Activated CD4-positive, alpha-beta memory T cell treated with anti-CD3 and anti-CD28 coated beads for 36 hours (primary cell): Measurements from ENCODE around the gene PCBD2. TPM values are rescaled to one million over a fixed set of nuclear protein-coding genes. Genes with fewer than 3 reads are reported as not detected.
A peak's percentile ranks its signal among the peaks of the same experiment; 100 is the strongest.
"Not testable (repeated sequence)": the region's sequence is repeated elsewhere in the genome, so short reads cannot be mapped to it uniquely, and the experiment has no call there.

Experiments used
- CTCF ChIA-PET: fragments of 350-600 bp; sonication (Branson Sonifier 250); formaldehyde crosslinking; loops from one replicate; lab custom pipeline; 2021; ENCODE audit warnings: antibody characterized with exemption, inconsistent platforms; lab: Charles Lee
- POLR2A ChIA-PET: fragments of 350-600 bp; sonication (Branson Sonifier 250); formaldehyde crosslinking; loops from one replicate; lab custom pipeline; 2021; ENCODE audit warnings: antibody characterized with exemption; lab: Charles Lee
- DNase-seq: peaks from one replicate; pipeline ENCODE4 v3.0.0-alpha.2; 2020
- H3K27ac Mint-ChIP-seq: one replicate; pipeline ENCODE4 v1.8.0; 2021; ENCODE audit warnings: mixed read lengths
- H3K27me3 Mint-ChIP-seq: one replicate; pipeline ENCODE4 v1.8.0; 2021; ENCODE audit warnings: mixed read lengths
- H3K36me3 Mint-ChIP-seq: one replicate; pipeline ENCODE4 v1.8.0; 2021; ENCODE audit warnings: mixed read lengths
- H3K4me1 Mint-ChIP-seq: one replicate; pipeline ENCODE4 v1.8.0; 2021; ENCODE audit warnings: low read depth, mixed read lengths
- H3K4me3 Mint-ChIP-seq: one replicate; pipeline ENCODE4 v1.8.0; 2021; ENCODE audit warnings: mild to moderate bottlenecking, mixed read lengths
- H3K9me3 Mint-ChIP-seq: one replicate; pipeline ENCODE4 v1.8.0; 2021; ENCODE audit warnings: mixed read lengths
- intact Hi-C: fragments of 100-400 bp; cut with micrococcal nuclease; formaldehyde crosslinking; loops from one replicate; pipeline ENCODE4 v1.15.1; 2023
- total RNA-seq, 2 experiments: library from RNA; stranded (reverse); gene quantifications; one replicate each; pipeline ENCODE4 v1.2.3, GENCODE V29; 2021

Gene PCBD2
- total RNA-seq, 2 experiments from 2014 or later = 9.8 to 13.2 TPM

GRCh38 chr5:134910752-134911151, 5.8 kb downstream of the PCBD2 start:
- intact Hi-C loops, H3K27ac Mint-ChIP-seq, H3K4me3 Mint-ChIP-seq, H3K9me3 Mint-ChIP-seq, DNase-seq, CTCF ChIA-PET, H3K27me3 Mint-ChIP-seq: not testable (repeated sequence)
- Mint-ChIP-seq H3K4me1 (peaks cover 11% of the 10 kb centered on the region), H3K36me3 (peaks cover 14% of the 10 kb centered on the region)
- POLR2A ChIA-PET = interaction anchor here (1.1 kb wide), 1 partner anchor 65 kb away, joined by 3 read pairs; the partner anchor contains the start of gene C5orf24

GRCh38 chr5:134911285-134912206, 6.6 kb downstream of the PCBD2 start:
- no peak overlapping the region for H3K27ac Mint-ChIP-seq
- no peaks in the 10 kb centered on the region for H3K9me3 Mint-ChIP-seq
- H3K4me3 Mint-ChIP-seq = no peak overlapping the region
- ChIA-PET POLR2A (interaction anchor here (0.6 kb wide), 1 partner anchor 143 kb away, joined by 4 read pairs; no protein-coding TSS in a partner anchor), CTCF (interaction anchor here (0.6 kb wide), 1 partner anchor 255 kb away, joined by 3 read pairs; no protein-coding TSS in a partner anchor)
- peaks cover 7% of the 10 kb centered on the region for H3K4me1 Mint-ChIP-seq
- intact Hi-C loops = no loop called here
- H3K27me3 Mint-ChIP-seq = no peaks in the 10 kb centered on the region
- peaks cover 17% of the 10 kb centered on the region for H3K36me3 Mint-ChIP-seq
- DNase-seq = no peak

GRCh38 chr5:134913254-134913653, 8.3 kb downstream of the PCBD2 start:
- ChIA-PET POLR2A (interaction anchor here (2.5 kb wide), 1 partner anchor 8 kb away, joined by 9 read pairs; the partner anchor contains the start of gene PCBD2), CTCF (interaction anchor here (0.7 kb wide), 1 partner anchor 8 kb away, joined by 3 read pairs; the partner anchor contains the start of gene PCBD2)
- no peak for DNase-seq

GRCh38 chr5:134913795-134914194, 8.9 kb downstream of the PCBD2 start:
- intact Hi-C loops = no loop called here
- CTCF ChIA-PET = interaction anchor here (0.6 kb wide), 1 partner anchor 8 kb away, joined by 4 read pairs; no protein-coding TSS in a partner anchor
- no peak for DNase-seq
- POLR2A ChIA-PET = interaction anchor here (0.5 to 2.5 kb wide), 2 partner anchors 9 to 338 kb away, joined by 3 to 9 read pairs; partner anchors contain the start of gene PCBD2
- no peaks in the 10 kb centered on the region for H3K27me3 Mint-ChIP-seq
- no peak overlapping the region for H3K27ac Mint-ChIP-seq
- peaks cover 10% of the 10 kb centered on the region for H3K4me1 Mint-ChIP-seq
- no peak overlapping the region for H3K4me3 Mint-ChIP-seq
- H3K36me3 Mint-ChIP-seq = peaks cover 20% of the 10 kb centered on the region
- H3K9me3 Mint-ChIP-seq = no peaks in the 10 kb centered on the region

More at GRCh38 chr5:134913254-134913653, 8.3 kb downstream of the PCBD2 start:
- Mint-ChIP-seq H3K27me3 (no peaks in the 10 kb centered on the region), H3K4me1 (peaks cover 7% of the 10 kb centered on the region), H3K36me3 (peaks cover 18% of the 10 kb centered on the region), H3K9me3 (no peaks in the 10 kb centered on the region), H3K27ac (no peak overlapping the region), H3K4me3 (no peak overlapping the region)
- intact Hi-C loops = no loop called here

- no peak for DNase-seq
- Mint-ChIP-seq H3K9me3 (no peaks in the 10 kb centered on the region), H3K27me3 (no peaks in the 10 kb centered on the region), H3K27ac (no peak overlapping the region), H3K36me3 (peaks cover 19% of the 10 kb centered on the region), H3K4me1 (peaks cover 31% of the 10 kb centered on the region), H3K4me3 (no peak overlapping the region)
- ChIA-PET POLR2A (interaction anchor here (0.7 to 5.1 kb wide), 3 partner anchors 11 to 43 kb away, joined by 3 to 31 read pairs (median 3); partner anchors contain the start of genes PCBD2 and TXNDC15), CTCF (interaction anchor here (0.7 to 5.3 kb wide), 3 partner anchors 9 to 31 kb away, joined by 3 to 25 read pairs (median 3); partner anchors contain the start of gene PCBD2)
- intact Hi-C loops = loop anchor here (1.0 kb wide), 1 partner anchor 274 kb away; no protein-coding TSS in a partner anchor
Measured at GRCh38 chr5:134917070-134917815, 12.3 kb downstream of the PCBD2 start.

GRCh38 chr5:134918861-134919260, 13.9 kb downstream of the PCBD2 start:
- H3K4me3 Mint-ChIP-seq = no peak overlapping the region
- ChIA-PET CTCF (interaction anchor here (5.3 kb wide), 1 partner anchor 14 kb away, joined by 25 read pairs; the partner anchor contains the start of gene PCBD2), POLR2A (interaction anchor here (1.7 to 5.1 kb wide), 2 partner anchors 14 to 181 kb away, joined by 4 to 31 read pairs; partner anchors contain the start of genes CAMLG and PCBD2)
- H3K9me3 Mint-ChIP-seq = no peaks in the 10 kb centered on the region
- H3K36me3 Mint-ChIP-seq = peaks cover 21% of the 10 kb centered on the region
- H3K27me3 Mint-ChIP-seq = no peaks in the 10 kb centered on the region
- no peak for DNase-seq
- no peak overlapping the region for H3K27ac Mint-ChIP-seq
- intact Hi-C loops = no loop called here
- H3K4me1 Mint-ChIP-seq = peaks cover 31% of the 10 kb centered on the region

GRCh38 chr5:134920848-134921575, 16.1 kb downstream of the PCBD2 start:
- Mint-ChIP-seq H3K4me1 (peaks cover 31% of the 10 kb centered on the region), H3K9me3 (no peaks in the 10 kb centered on the region), H3K27me3 (no peaks in the 10 kb centered on the region), H3K4me3 (no peak overlapping the region), H3K36me3 (peaks cover 18% of the 10 kb centered on the region), H3K27ac (peak overlapping the region; percentile 89)
- ChIA-PET CTCF (interaction anchor here (0.6 to 5.3 kb wide), 4 partner anchors 14 to 800 kb away, joined by 5 to 25 read pairs (median 6); partner anchors contain the start of gene PCBD2), POLR2A (interaction anchor here (0.5 to 5.1 kb wide), 2 partner anchors 16 to 163 kb away, joined by 3 to 31 read pairs; partner anchors contain the start of gene PCBD2)
- no peak for DNase-seq
- intact Hi-C loops = loop anchor here (1.0 to 5.0 kb wide), 5 partner anchors 16 to 456 kb away; partner anchors contain the start of gene PCBD2

- intact Hi-C loops = no loop called here
- ChIA-PET POLR2A (no interaction called here), CTCF (no interaction called here)
- H3K36me3 Mint-ChIP-seq = peaks cover 7% of the 10 kb centered on the region
- H3K27me3 Mint-ChIP-seq = no peaks in the 10 kb centered on the region
- H3K4me3 Mint-ChIP-seq = no peak overlapping the region
- no peak overlapping the region for H3K27ac Mint-ChIP-seq
- H3K4me1 Mint-ChIP-seq = no peaks in the 10 kb centered on the region
- no peak for DNase-seq
- no peaks in the 10 kb centered on the region for H3K9me3 Mint-ChIP-seq
Measured at GRCh38 chr5:134932508-134932907, 27.6 kb downstream of the PCBD2 start.

GRCh38 chr5:134934202-134934601, 29.3 kb downstream of the PCBD2 start:
- Mint-ChIP-seq H3K27ac (no peak overlapping the region), H3K36me3 (peaks cover 4% of the 10 kb centered on the region), H3K9me3 (no peaks in the 10 kb centered on the region), H3K4me3 (no peak overlapping the region), H3K4me1 (no peaks in the 10 kb centered on the region), H3K27me3 (no peaks in the 10 kb centered on the region)
- POLR2A ChIA-PET = no interaction called here
- intact Hi-C loops = no loop called here
- no peak for DNase-seq
- CTCF ChIA-PET = no interaction called here

- ChIA-PET POLR2A (no interaction called here), CTCF (no interaction called here)
- Mint-ChIP-seq H3K27me3 (no peaks in the 10 kb centered on the region), H3K36me3 (peaks cover 2% of the 10 kb centered on the region), H3K4me1 (no peaks in the 10 kb centered on the region), H3K4me3 (no peak overlapping the region), H3K9me3 (no peaks in the 10 kb centered on the region), H3K27ac (no peak overlapping the region)
- no peak for DNase-seq
- intact Hi-C loops = no loop called here
Measured at GRCh38 chr5:134935711-134936602, 31.0 kb downstream of the PCBD2 start.
